Dermis lymphatic vessel endothelial cell (primary cell): ENCODE results near the gene ATP5F1D. TPM values are rescaled to one million over a fixed set of nuclear protein-coding genes. Genes with fewer than 3 reads are reported as not detected.

ENCODE experiments used
- total RNA-seq: library from RNA; depleted of rRNA; stranded (reverse); fragments of >200 nt; gene quantifications from 2 replicates; pipeline ENCODE4 v1.2.1, GENCODE V29; 2014

ATP5F1D gene
- 12.6 and 14.8 TPM in 2 replicates for total RNA-seq

GRCh38 chr19:1241417-1242095 lies at the start of gene ATP5F1D:
Gene ATP5F1D (plus strand): TSS chr19:1241751. CDS start chr19:1241851, 100 bp downstream.

GRCh38 chr19:1205114-1206099 lies 36.1 kb upstream of the ATP5F1D start, which contains the start of gene STK11:
Gene STK11 (plus strand): TSS chr19:1205778. CDS start chr19:1206914, 1,136 bp downstream.

GRCh38 chr19:1237754-1238368 lies 3.7 kb upstream of the ATP5F1D start, which contains the start of gene CBARP:
Gene CBARP (minus strand): TSS chr19:1238005. CDS start chr19:1236100, 1,905 bp downstream.

GRCh38 chr19:1248139-1248785 lies 6.7 kb downstream of the ATP5F1D start, which contains the start of gene MIDN:
Gene MIDN (plus strand): TSS chr19:1248583. CDS start chr19:1250297, 1,714 bp downstream.

GRCh38 chr19:1269065-1269477 lies 27.5 kb downstream of the ATP5F1D start, which contains the start of gene CIRBP:
Gene CIRBP (plus strand): TSS chr19:1269332. CDS start chr19:1270934, 1,602 bp downstream.

GRCh38 chr19:1275260-1275975 lies 33.9 kb downstream of the ATP5F1D start, which contains the start of gene FAM174C:
Gene FAM174C (plus strand): TSS chr19:1275530. CDS start chr19:1275550, 20 bp downstream.

GRCh38 chr19:1285737-1286360 lies 44.3 kb downstream of the ATP5F1D start, which contains the start of gene EFNA2:
Gene EFNA2 (plus strand): TSS chr19:1285873. CDS start chr19:1286169, 296 bp downstream.

Other genes with a start within 250 kb of the ATP5F1D start
- gene GRIN3B, start 241.3 kb upstream of the ATP5F1D start, total RNA-seq: 0.09 and 0.33 TPM in 2 replicates
- 36.9 and 38.3 TPM in 2 replicates for gene TMEM259, start 220.6 kb upstream of the ATP5F1D start, total RNA-seq
- not detected in 2 replicates for gene RNU6-2, start 220.2 kb upstream of the ATP5F1D start, total RNA-seq
- 54.7 and 73.7 TPM in 2 replicates for gene CNN2, start 215.1 kb upstream of the ATP5F1D start, total RNA-seq
- 2.4 and 3.6 TPM in 2 replicates for gene ABCA7, start 201.6 kb upstream of the ATP5F1D start, total RNA-seq
- 11.9 and 24.8 TPM in 2 replicates for gene ARHGAP45, start 174.6 kb upstream of the ATP5F1D start, total RNA-seq
- 69.8 and 81.8 TPM in 2 replicates for gene POLR2E, start 146.4 kb upstream of the ATP5F1D start, total RNA-seq
- gene GPX4, start 137.8 kb upstream of the ATP5F1D start, total RNA-seq: 369 and 438 TPM in 2 replicates
- gene SBNO2, start 67.5 kb upstream of the ATP5F1D start, total RNA-seq: 14.4 and 15.9 TPM in 2 replicates
- 80.6 and 90.6 TPM in 2 replicates for gene STK11, start 36.0 kb upstream of the ATP5F1D start, total RNA-seq
- 0.76 and 1.2 TPM in 2 replicates for gene CBARP, start 3.7 kb upstream of the ATP5F1D start, total RNA-seq
- 5.4 and 7.2 TPM in 2 replicates for gene MIDN, start 6.8 kb downstream of the ATP5F1D start, total RNA-seq
- gene CIRBP, start 27.6 kb downstream of the ATP5F1D start, total RNA-seq: 214 and 308 TPM in 2 replicates
- gene FAM174C, start 33.8 kb downstream of the ATP5F1D start, total RNA-seq: 12.2 and 12.7 TPM in 2 replicates
- gene EFNA2, start 44.1 kb downstream of the ATP5F1D start, total RNA-seq: not detected in 2 replicates
- gene NDUFS7, start 142.2 kb downstream of the ATP5F1D start, total RNA-seq: 63.5 and 98.7 TPM in 2 replicates
- 6.0 and 6.6 TPM in 2 replicates for gene GAMT, start 159.8 kb downstream of the ATP5F1D start, total RNA-seq
- gene DAZAP1, start 165.8 kb downstream of the ATP5F1D start, total RNA-seq: 56.1 and 65.0 TPM in 2 replicates
- gene RPS15, start 196.6 kb downstream of the ATP5F1D start, total RNA-seq: 339 and 445 TPM in 2 replicates
- under 0.01 TPM in 2 replicates for gene APC2, start 208.4 kb downstream of the ATP5F1D start, total RNA-seq
- gene C19orf25, start 237.5 kb downstream of the ATP5F1D start, total RNA-seq: 17.0 and 17.9 TPM in 2 replicates
- gene PCSK4, start 248.6 kb downstream of the ATP5F1D start, total RNA-seq: 0.52 and 0.65 TPM in 2 replicates
- gene REEP6, start 249.4 kb downstream of the ATP5F1D start, total RNA-seq: 0.22 and 0.26 TPM in 2 replicates